Brain microvascular endothelial cell (primary cell): ENCODE measurements around the gene POC1B.

Experiments
- DNase-seq: peaks from one replicate; pipeline ENCODE4 v3.0.0-alpha.2; 2020
- H3K27ac ChIP-seq: fragments of 250-450 bp; sonication (Bioruptor Pico); 2 replicates; pipeline ENCODE4 v1.5.1; 2020; ENCODE audit warnings: mild to moderate bottlenecking, moderate library complexity
- H3K27me3 ChIP-seq: fragments of 250-450 bp; sonication (Bioruptor Pico); replicated peaks from 2 replicates; pipeline ENCODE4 v1.5.1; 2020; ENCODE audit warnings: mild to moderate bottlenecking
- H3K36me3 ChIP-seq: fragments of 250-450 bp; sonication (Bioruptor Pico); replicated peaks from 2 replicates; pipeline ENCODE4 v1.5.1; 2020; ENCODE audit warnings: mild to moderate bottlenecking
- H3K4me3 ChIP-seq: 2 replicates; pipeline ENCODE4 v1.5.1; 2011; ENCODE audit warnings: low read depth, mild to moderate bottlenecking, control low read depth, low read length, moderate library complexity
- in situ Hi-C: cut with HindIII; loops from 2 replicates; pipeline ENCODE4 v1.10.0; 2017; ENCODE audit warnings: low sequenced_read_pairs, low pct_ligation_motif_present
- TF ChIP-seq, protein P1 (sequence below): IDR thresholded peaks from 2 replicates; pipeline ENCODE4 v1.5.1; 2011; ENCODE audit warnings: low read depth, mild to moderate bottlenecking, moderate library complexity, low read length, control low read depth, inconsistent platforms; ENCODE audit errors: missing control alignments

Gene POC1B

DNA sequence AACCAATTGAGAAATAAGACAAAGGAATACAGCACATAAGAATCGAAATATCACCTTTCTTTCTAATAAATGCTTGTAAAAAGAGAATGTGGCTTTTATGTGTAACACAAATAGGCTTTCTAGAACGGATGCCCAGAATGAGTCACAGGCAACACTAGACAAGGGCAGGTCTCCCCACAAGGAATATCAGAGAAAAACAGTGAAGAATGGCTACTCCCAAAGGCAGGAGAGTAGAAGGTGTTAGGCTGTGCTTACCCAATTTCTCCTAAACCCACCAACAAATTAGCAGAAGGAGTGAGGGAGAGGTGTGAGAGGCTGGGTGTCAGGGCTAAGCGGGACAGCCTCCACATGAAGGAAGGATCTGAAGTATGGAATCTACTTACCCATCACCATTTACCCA lies 56.5 kb downstream of the POC1B start:
- Histone ChIP-seq H3K27me3 (no peaks in the 10 kb centered on the region), H3K27ac (peak overlapping the region; percentile 6), H3K4me3 (no peak overlapping the region), H3K36me3 (no peaks in the 10 kb centered on the region)
- DNase-seq, result peak; percentile 66
- TF ChIP-seq, protein P1, sequence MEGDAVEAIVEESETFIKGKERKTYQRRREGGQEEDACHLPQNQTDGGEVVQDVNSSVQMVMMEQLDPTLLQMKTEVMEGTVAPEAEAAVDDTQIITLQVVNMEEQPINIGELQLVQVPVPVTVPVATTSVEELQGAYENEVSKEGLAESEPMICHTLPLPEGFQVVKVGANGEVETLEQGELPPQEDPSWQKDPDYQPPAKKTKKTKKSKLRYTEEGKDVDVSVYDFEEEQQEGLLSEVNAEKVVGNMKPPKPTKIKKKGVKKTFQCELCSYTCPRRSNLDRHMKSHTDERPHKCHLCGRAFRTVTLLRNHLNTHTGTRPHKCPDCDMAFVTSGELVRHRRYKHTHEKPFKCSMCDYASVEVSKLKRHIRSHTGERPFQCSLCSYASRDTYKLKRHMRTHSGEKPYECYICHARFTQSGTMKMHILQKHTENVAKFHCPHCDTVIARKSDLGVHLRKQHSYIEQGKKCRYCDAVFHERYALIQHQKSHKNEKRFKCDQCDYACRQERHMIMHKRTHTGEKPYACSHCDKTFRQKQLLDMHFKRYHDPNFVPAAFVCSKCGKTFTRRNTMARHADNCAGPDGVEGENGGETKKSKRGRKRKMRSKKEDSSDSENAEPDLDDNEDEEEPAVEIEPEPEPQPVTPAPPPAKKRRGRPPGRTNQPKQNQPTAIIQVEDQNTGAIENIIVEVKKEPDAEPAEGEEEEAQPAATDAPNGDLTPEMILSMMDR, result no peak
- in situ Hi-C loops, result loop anchor here (10.0 to 25.0 kb wide), 2 partner anchors 107 to 415 kb away; partner anchors contain the start of gene DUSP6

DNA sequence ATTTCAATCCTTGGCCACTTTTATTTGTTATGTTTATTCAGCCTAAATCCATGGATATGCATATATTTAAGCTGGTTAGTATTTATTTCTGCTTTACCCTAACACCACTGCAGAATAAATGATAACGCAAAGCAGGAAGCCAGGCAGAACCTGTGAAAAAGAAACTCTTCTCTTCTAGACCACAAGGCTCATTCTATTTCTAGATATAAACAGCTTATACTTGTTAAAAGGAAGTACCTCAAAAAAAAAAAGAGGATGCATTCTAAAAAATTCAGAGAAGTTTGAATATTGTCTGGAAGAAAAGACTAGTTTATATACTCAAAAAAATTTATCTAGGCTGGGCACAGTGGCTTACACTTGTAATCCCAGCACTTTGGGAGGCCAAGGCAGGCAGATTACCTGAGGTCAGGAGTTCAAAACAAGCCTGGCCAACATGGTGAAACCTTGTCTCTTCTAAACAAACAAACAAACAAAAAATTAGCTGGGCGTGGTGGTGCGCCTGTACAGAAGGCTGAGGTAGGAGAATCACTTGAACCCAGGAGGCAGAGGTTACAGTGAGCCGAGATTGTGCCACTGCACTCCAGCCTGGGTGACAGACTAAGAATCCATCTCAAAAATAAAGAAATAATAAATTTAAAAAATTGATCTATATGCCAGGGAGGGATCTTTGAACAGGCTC lies 57.1 kb downstream of the POC1B start:
- H3K27me3 ChIP-seq, result no peaks in the 10 kb centered on the region
- in situ Hi-C loops, result loop anchor here (10.0 to 25.0 kb wide), 2 partner anchors 106 to 414 kb away; partner anchors contain the start of gene DUSP6
- TF ChIP-seq, protein P1, result no peak
- H3K27ac ChIP-seq, result peak overlapping the region; percentile 6
- H3K4me3 ChIP-seq, result no peak overlapping the region
- no peak for DNase-seq
- no peaks in the 10 kb centered on the region for H3K36me3 ChIP-seq

DNA sequence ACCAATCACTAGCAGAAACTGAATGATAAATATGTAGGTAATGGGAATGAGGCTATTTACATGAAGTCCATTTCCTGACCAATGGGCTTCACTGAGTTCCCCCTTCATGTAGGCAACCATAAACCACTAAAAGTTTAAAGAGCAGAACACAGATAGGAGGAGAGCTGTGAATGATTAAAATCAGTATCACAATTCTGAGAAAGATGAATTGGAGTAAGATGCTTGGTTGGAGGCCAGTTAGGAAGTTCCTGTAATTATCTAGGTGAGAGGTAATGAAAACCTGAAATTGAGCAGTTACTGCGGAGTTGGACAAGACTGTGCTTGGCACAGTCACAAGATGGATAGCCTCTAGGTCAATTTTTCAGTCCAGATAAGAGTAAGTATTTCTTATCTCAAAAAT lies 57.8 kb downstream of the POC1B start:
- no peak for DNase-seq
- in situ Hi-C loops, result loop anchor here (10.0 to 25.0 kb wide), 2 partner anchors 106 to 413 kb away; partner anchors contain the start of gene DUSP6
- Histone ChIP-seq H3K4me3 (no peak overlapping the region), H3K36me3 (no peaks in the 10 kb centered on the region), H3K27me3 (no peaks in the 10 kb centered on the region), H3K27ac (no peak overlapping the region)
- TF ChIP-seq, protein P1, result no peak

DNA sequence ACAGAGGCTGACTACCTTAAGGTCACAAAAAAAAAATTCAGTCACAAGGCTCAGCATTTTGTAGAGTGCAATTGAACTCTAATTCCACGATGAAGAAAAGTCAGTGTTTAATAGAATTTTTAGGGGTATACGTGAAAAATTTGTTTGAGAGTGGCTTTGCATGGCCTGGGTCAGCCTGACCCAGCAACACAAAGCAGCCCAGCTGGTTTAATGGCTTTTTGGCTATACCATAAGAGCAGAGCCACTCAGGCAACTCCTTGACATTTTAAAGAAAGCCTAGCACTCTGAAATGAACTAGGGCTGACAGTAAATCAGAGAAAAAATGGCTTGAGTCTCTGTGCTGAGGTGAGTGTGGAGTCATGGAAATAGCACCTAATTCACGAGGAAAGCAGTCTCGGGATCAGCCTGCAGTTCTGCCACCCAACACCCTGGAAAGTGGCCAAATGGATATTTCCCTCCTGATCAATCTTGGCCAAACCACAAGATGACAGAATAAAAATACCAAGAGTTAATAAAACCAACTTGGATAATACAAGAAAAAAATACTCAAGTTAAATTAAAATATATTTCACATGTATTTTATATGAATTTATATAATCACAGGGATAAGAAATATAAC lies 60.8 kb downstream of the POC1B start:
- TF ChIP-seq, protein P1, result no peak
- no peak overlapping the region for H3K27ac ChIP-seq
- no peaks in the 10 kb centered on the region for H3K27me3 ChIP-seq
- no peak for DNase-seq
- H3K4me3 ChIP-seq, result no peak overlapping the region
- no peaks in the 10 kb centered on the region for H3K36me3 ChIP-seq
- in situ Hi-C loops, result loop anchor here (10.0 to 25.0 kb wide), 2 partner anchors 103 to 410 kb away; partner anchors contain the start of gene DUSP6

DNA sequence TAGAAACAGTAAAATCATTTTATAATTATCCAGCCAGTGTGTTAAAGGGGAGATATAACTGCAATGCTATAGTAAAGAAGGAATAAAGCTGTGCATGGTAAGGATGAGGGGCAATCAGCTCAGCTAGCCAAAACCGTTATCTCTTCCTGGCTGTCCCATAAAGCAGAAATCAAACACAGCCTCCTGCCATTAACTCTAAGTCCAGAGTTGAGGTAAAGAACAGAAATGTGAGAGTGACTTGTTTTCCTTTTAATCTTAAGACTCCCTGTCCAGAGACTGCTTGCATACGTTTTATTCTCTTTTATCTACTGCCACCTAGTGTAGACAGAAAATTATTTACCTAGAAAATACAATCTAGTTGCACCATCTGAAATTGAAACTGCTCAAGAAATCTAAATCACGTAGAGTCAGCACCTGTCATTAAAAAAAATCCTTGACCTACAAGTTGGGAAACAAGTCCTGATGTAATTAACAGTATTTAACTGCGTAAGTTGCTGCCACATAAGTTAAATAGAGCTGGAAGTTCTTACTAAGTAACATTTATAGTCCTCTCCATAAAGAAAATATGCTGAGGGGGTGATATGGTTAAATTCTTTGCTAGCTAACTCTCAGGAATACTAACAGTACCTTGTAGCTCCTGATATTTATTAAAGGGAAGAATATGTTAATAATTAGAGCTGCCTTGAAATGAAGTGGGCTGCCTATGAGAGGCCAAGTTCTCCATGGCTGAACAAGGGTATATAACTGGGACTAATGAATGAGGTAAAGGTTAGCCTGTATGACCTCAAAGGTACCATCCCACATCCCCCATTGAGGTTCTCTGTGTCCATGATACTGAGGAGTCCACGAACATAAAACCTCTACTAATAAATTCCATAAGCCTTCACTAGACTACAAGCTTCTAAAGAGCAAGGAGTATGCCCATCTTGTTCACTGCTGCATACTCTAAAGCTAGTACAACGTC lies 63.9 kb downstream of the POC1B start:
- Histone ChIP-seq H3K27ac (peak overlapping the region; percentile 82), H3K4me3 (no peak overlapping the region), H3K27me3 (no peaks in the 10 kb centered on the region), H3K36me3 (no peaks in the 10 kb centered on the region)
- in situ Hi-C loops, result loop anchor here (10.0 to 25.0 kb wide), 2 partner anchors 100 to 407 kb away; partner anchors contain the start of gene DUSP6
- DNase-seq, result no peak
- TF ChIP-seq, protein P1, result peak; percentile 18
